ENCODE data around the gene ZSCAN12.
A peak's percentile ranks its signal among the peaks of the same experiment; 100 is the strongest.

ZSCAN12 gene

DNA sequence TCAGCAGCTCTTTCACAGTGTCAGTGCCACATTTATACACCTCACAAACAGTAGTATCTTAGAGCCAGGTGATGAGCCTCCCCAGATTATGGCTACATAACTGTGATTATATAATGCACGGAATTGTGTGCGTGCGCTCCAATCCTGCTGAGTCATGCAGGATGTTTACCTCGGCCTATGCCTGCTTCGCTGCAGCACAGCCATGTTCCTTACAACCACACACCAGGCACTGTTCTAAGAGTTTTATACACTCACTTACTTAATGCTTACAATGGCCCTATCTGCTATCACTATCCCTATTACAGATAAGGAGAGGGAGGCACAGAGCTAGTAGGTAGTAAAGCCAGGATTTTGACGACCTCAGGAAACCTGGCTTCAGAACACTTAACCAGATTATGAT lies 42.5 kb downstream of the ZSCAN12 start:
- no peak for DNase-seq (ENCODE audit: low spot score)
- TF ChIP-seq, protein P1, sequence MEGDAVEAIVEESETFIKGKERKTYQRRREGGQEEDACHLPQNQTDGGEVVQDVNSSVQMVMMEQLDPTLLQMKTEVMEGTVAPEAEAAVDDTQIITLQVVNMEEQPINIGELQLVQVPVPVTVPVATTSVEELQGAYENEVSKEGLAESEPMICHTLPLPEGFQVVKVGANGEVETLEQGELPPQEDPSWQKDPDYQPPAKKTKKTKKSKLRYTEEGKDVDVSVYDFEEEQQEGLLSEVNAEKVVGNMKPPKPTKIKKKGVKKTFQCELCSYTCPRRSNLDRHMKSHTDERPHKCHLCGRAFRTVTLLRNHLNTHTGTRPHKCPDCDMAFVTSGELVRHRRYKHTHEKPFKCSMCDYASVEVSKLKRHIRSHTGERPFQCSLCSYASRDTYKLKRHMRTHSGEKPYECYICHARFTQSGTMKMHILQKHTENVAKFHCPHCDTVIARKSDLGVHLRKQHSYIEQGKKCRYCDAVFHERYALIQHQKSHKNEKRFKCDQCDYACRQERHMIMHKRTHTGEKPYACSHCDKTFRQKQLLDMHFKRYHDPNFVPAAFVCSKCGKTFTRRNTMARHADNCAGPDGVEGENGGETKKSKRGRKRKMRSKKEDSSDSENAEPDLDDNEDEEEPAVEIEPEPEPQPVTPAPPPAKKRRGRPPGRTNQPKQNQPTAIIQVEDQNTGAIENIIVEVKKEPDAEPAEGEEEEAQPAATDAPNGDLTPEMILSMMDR (IDR thresholded peaks at IDR 0.05; ENCODE audit: extremely low read depth, missing control alignments) = no peak

DNA sequence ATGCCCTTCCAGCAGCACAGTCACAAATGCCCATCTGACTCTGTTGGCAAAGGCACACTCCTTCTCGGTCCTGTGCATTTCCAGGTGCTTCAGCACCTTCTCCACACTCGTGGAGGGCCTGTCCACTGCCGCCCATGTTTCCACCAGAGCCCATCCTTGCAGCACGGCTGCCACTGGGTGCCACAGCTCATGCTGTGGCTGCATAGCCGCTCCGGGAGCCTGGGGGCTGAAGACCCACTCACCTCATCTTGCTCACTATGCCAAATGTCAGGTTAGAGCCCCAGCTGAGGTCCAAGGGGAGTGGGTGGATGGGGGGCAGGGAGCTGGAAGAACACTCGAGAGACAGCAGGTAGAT lies 42.9 kb downstream of the ZSCAN12 start:
- no peak for DNase-seq (ENCODE audit: low spot score)
- TF ChIP-seq, protein P1 (IDR thresholded peaks at IDR 0.05; ENCODE audit: extremely low read depth, missing control alignments) = no peak

DNA sequence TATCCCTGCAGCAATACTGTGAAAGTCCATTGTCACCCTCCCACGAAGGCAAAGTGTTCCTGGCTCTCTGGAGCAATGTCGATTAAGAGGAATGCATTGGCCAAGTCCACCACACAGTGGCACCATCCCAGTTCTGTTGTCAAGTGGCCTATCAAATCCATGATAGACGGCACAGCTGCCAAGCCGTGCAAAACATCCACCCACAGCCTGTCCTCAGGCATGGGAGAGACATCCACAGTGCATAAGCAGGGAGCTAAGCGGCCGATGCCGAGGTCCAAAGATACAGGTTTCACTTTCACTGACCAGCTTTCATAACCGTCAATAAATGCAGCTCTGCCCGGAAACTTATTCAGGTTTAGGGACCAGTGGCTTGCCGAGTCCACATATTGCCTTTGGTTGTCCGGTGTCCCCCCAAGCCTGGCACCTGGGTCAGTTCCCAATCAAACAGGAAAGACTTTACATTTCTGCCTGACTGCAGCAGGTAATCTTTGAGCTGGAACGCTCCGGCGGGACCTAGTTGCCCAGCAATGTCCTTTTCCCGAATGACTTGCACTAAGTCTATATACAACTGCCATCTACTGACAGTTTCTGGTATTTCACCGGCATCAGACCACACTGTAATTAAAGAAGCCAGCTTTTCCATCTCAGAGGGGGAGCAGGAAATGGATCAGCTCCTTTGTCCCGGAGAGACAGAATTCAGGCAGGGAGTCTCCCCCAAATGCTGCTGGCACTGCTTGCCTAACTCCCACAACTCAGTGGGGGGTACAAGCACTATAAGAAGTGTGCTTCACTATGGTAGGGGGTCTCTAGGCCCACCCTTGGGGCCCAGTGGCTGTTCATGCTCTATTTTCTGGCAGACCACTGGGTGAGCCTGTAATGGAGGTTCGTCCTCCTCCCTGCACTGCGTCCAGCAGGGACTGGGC lies 43.5 kb downstream of the ZSCAN12 start:
- peak; percentile 73 for DNase-seq (ENCODE audit: low spot score)
- TF ChIP-seq, protein P1 (IDR thresholded peaks at IDR 0.05; ENCODE audit: extremely low read depth, missing control alignments) = peak; percentile 49

DNA sequence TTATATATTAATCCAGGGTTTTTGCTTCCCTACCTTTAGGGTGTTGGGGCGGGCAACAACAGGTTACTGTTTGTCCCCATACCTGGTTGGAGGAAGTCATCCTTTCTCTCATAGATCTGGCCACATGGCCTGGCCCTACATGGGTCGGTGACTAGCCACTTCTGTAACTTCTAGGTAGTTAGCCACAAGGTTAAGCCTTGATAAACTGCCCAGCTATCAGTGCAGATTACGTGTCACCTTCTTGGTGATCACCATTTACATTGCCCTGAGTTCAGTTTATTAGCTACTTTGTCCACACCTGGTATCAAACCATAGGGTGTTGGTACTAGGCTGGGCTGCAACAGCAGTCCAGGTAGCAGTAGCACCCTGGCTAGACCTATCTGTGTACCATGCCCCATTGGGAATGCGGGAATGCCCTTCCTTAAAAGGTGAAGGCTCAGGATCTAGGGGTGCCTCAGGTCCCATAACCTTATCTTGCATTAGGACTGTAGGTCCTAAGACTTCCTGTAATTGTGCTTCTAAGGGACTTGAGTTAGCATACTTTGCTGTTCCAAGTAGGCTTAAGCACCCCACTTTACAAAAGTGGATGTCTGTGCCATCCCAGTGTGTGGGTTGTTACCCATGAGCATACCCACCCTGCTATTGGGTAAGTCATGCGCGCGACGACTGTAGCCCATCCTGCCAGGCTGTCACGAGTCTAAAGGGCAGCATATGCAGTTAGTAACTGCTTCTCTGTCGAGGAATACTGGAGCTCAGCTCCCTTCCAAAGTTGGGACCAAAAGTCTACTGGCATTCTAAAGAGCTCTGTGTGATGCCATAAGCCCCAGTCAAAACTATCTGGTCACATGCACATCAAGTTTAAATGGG lies 44.6 kb downstream of the ZSCAN12 start:
- TF ChIP-seq, protein P1 (IDR thresholded peaks at IDR 0.05; ENCODE audit: extremely low read depth, missing control alignments) = no peak
- no peak for DNase-seq (ENCODE audit: low spot score)

DNA sequence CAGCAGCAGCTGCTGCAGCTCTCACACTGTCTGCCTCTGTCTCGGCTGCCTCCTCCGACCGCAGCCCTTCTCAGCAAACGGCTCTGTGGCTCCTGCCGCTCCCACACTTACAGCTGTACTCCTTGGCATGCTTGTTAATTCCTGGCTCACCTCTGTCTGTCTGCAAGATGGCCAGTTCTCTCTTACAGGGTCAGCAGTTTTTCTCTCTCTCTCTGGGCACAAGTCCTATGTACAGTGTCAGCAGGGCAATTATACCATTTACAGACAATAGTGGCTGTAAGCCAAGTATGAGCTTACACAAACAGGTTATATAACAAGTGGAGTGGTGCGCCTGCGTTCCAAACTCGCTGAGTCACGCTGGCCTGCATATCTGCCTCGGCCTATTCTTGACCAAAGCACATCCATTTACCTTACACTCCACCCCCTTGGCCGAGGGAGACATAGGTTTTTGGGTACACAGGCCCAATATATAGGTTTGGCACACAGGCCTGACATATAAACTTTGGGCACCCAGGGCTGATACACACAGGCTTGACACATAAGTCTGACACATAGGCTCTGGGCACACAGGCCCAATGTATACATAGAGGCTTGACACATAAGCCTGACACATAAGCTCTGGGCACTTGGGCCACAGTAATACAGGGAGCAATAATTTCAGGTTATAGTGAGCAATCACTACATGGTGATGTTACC lies 45.4 kb downstream of the ZSCAN12 start:
- TF ChIP-seq, protein P1 (IDR thresholded peaks at IDR 0.05; ENCODE audit: extremely low read depth, missing control alignments) = no peak
- DNase-seq (ENCODE audit: low spot score) = no peak

DNA sequence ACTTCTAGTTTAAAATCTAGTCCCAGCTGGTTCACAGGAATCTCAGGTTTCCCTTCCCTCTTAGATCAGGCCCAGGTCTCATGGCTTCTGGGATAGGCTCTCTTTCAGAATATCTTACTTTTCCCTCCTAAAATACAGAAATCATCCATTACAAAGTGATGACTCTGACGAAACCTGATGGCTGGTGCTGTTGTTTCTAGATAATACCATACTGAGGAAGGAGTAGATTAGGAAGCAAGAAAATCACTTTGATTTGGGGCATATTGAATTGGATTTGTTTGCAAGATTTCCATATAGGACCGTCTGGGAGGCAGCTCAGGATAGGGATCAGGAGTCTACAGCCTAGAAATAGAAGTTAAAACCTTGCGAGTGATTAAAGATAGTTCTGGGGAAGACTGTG lies 46.2 kb downstream of the ZSCAN12 start:
- DNase-seq (ENCODE audit: low spot score) = no peak
- TF ChIP-seq, protein P1 (IDR thresholded peaks at IDR 0.05; ENCODE audit: extremely low read depth, missing control alignments) = no peak
